OCI-LY3 (cell line): ENCODE results near the gene XRCC4.

Experiments
- EZH2phosphoT487 ChIP-seq: fragments of 200-600 bp; shearing (Covaris generic); IDR thresholded peaks from 2 replicates; pipeline ENCODE4 v1.6.1; 2018; ENCODE audit warnings: antibody characterized with exemption, mixed run types, low read depth
- TF ChIP-seq, protein P1 (sequence below): fragments of 200-600, 300-600 bp; sonication (generic); IDR thresholded peaks from 2 replicates; pipeline ENCODE4 v1.5.1; 2014; ENCODE audit warnings: antibody characterized with exemption, low read length, low read depth

DNA sequence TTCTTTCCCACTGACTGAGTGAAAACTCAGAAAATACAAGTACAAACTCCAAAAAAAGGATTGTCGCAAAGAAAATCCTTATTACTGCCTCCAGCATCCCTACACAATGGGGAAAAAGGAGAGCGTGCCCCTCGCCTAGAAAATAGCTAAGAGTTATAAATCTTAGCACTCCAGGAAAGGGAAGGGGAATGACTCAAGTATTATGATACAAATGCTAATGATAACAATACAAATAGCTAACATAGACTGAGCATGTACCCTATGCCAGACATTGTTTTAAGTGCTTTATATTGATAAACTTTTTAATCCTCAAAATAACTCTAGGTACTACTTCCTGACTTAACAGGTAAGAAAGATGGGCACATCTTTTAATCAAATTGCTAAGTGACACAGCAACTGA lies 323.4 kb downstream of the XRCC4 start:
- TF ChIP-seq, protein P1, sequence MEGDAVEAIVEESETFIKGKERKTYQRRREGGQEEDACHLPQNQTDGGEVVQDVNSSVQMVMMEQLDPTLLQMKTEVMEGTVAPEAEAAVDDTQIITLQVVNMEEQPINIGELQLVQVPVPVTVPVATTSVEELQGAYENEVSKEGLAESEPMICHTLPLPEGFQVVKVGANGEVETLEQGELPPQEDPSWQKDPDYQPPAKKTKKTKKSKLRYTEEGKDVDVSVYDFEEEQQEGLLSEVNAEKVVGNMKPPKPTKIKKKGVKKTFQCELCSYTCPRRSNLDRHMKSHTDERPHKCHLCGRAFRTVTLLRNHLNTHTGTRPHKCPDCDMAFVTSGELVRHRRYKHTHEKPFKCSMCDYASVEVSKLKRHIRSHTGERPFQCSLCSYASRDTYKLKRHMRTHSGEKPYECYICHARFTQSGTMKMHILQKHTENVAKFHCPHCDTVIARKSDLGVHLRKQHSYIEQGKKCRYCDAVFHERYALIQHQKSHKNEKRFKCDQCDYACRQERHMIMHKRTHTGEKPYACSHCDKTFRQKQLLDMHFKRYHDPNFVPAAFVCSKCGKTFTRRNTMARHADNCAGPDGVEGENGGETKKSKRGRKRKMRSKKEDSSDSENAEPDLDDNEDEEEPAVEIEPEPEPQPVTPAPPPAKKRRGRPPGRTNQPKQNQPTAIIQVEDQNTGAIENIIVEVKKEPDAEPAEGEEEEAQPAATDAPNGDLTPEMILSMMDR: no peak
- no peak for TF ChIP-seq EZH2phosphoT487
